IMR-90 (cell line): ENCODE data around the gene AGGF1. TPM values are rescaled to one million over a fixed set of nuclear protein-coding genes. Genes with fewer than 3 reads are reported as not detected.

Experiments used
- ATAC-seq: fragments of 200-7000 bp; cut with Tn5 transposase; 2 replicates; pipeline ENCODE4 v1.9.1; 2020; ENCODE audit warnings: low read depth, mild to moderate bottlenecking, moderate library complexity
- BruUV-seq: library from RNA; stranded (reverse); fragments of 400-500 nt; replicated peaks from 2 replicates; lab custom pipeline; 2021; lab: Mats Ljungman, UMichigan
- CTCF ChIA-PET: fragments of 300-600 bp; formaldehyde crosslinking; extraction: SDS; loops from one replicate; lab custom pipeline; 2021; ENCODE audit warnings: antibody characterized with exemption; lab: Yijun Ruan, JAX
- POLR2A ChIA-PET: fragments of 300-600 bp; sonication (Branson Sonifier 250); formaldehyde crosslinking; loops from one replicate; lab custom pipeline; 2022; ENCODE audit warnings: antibody characterized with exemption; ENCODE audit not compliant: unreplicated experiment; lab: Charles Lee
- DNase-seq: peaks from one replicate; pipeline ENCODE4 v3.0.0; 2013
- H2AFZ ChIP-seq: replicated peaks from 2 replicates; pipeline ENCODE3; 2013; ENCODE audit warnings: low read length, mild to moderate bottlenecking; ENCODE audit not compliant: poor library complexity
- H2AK5ac ChIP-seq: 2 replicates; pipeline ENCODE4 v1.6.1; 2013; ENCODE audit warnings: low read depth, low read length, inconsistent platforms
- H2AK9ac ChIP-seq: replicated peaks from 2 replicates; pipeline ENCODE3; 2013; ENCODE audit warnings: mild to moderate bottlenecking, low read depth, low read length, moderate library complexity; ENCODE audit not compliant: poor library complexity
- H2BK120ac ChIP-seq: 2 replicates; pipeline ENCODE4 v1.6.1; 2013; ENCODE audit warnings: low read depth, low read length, inconsistent platforms
- H2BK15ac ChIP-seq: 3 replicates; pipeline ENCODE4 v1.6.1; 2013; ENCODE audit warnings: low read depth, low read length, inconsistent platforms
- H2BK20ac ChIP-seq: 2 replicates; pipeline ENCODE4 v1.6.1; 2013; ENCODE audit warnings: low read depth, mild to moderate bottlenecking, inconsistent platforms, low read length, moderate library complexity
- H2BK5ac ChIP-seq: 2 replicates; pipeline ENCODE4 v1.6.1; 2013; ENCODE audit warnings: mild to moderate bottlenecking, low read depth, low read length, inconsistent platforms; ENCODE audit not compliant: poor library complexity, severe bottlenecking
- H3K14ac ChIP-seq: replicated peaks from 2 replicates; pipeline ENCODE4 v1.6.1; 2013; ENCODE audit warnings: low read depth, low read length, inconsistent platforms
- H3K18ac ChIP-seq: 2 replicates; pipeline ENCODE4 v1.6.1; 2013; ENCODE audit warnings: low read depth, low read length, control low read depth
- H3K23ac ChIP-seq: 2 replicates; pipeline ENCODE4 v1.6.1; 2013; ENCODE audit warnings: low read depth, low read length, inconsistent platforms
- H3K27ac ChIP-seq: 2 replicates; pipeline ENCODE4 v1.5.1; 2013; ENCODE audit warnings: mild to moderate bottlenecking, control low read depth, low read length; ENCODE audit not compliant: insufficient read depth
- H3K27me3 ChIP-seq: 2 replicates; pipeline ENCODE4 v1.6.1; 2013; ENCODE audit warnings: low read length; ENCODE audit not compliant: control insufficient read depth, insufficient read depth
- H3K36me3 ChIP-seq: 2 replicates; pipeline ENCODE4 v1.6.1; 2013; ENCODE audit warnings: low read length, mixed read lengths; ENCODE audit not compliant: control insufficient read depth, insufficient read depth
- H3K4ac ChIP-seq: 2 replicates; pipeline ENCODE4 v1.6.1; 2013; ENCODE audit warnings: low read depth, low read length, inconsistent platforms
- H3K4me1 ChIP-seq: 2 replicates; pipeline ENCODE4 v1.6.1; 2013; ENCODE audit warnings: low read length, mixed read lengths; ENCODE audit not compliant: control insufficient read depth, insufficient read depth
- H3K4me2 ChIP-seq: 2 replicates; pipeline ENCODE4 v1.6.1; 2013; ENCODE audit warnings: low read depth, mild to moderate bottlenecking, control low read depth, low read length, moderate library complexity
- H3K4me3 ChIP-seq: 2 replicates; pipeline ENCODE4 v1.5.1; 2013; ENCODE audit warnings: low read depth, mild to moderate bottlenecking, control low read depth, low read length, moderate library complexity; ENCODE audit not compliant: insufficient read depth
- H3K56ac ChIP-seq: 2 replicates; pipeline ENCODE4 v1.6.1; 2013; ENCODE audit warnings: low read length, inconsistent platforms; ENCODE audit not compliant: insufficient read depth; ENCODE audit errors: extremely low read depth
- H3K79me1 ChIP-seq, 2 experiments: 2 replicates each; pipeline ENCODE4 v1.6.1; 2013; ENCODE audit warnings: low read length in 2 of 2, inconsistent platforms in 1 of 2, low read depth in 1 of 2
- H3K9ac ChIP-seq: 2 replicates; pipeline ENCODE4 v1.6.1; 2013; ENCODE audit warnings: low read depth, low read length, control low read depth
- H3K9me1 ChIP-seq: 2 replicates; pipeline ENCODE4 v1.6.1; 2013; ENCODE audit warnings: low read length, inconsistent platforms; ENCODE audit not compliant: insufficient read depth
- H3K9me3 ChIP-seq: 2 replicates; pipeline ENCODE4 v1.6.1; 2013; ENCODE audit warnings: low read length; ENCODE audit not compliant: control insufficient read depth, insufficient read depth
- H4K20me1 ChIP-seq: 2 replicates; pipeline ENCODE4 v1.6.1; 2013; ENCODE audit warnings: low read length, inconsistent platforms; ENCODE audit not compliant: insufficient read depth
- H4K5ac ChIP-seq: 2 replicates; pipeline ENCODE4 v1.6.1; 2013; ENCODE audit warnings: mild to moderate bottlenecking, low read depth, low read length, control low read depth
- H4K8ac ChIP-seq, 2 experiments: 2 replicates each; pipeline ENCODE4 v1.6.1; 2013; ENCODE audit warnings: low read depth in 2 of 2, low read length in 2 of 2, control low read depth in 1 of 2, inconsistent platforms in 1 of 2
- H4K91ac ChIP-seq: 2 replicates; pipeline ENCODE4 v1.6.1; 2013; ENCODE audit warnings: low read depth, low read length, inconsistent platforms; ENCODE audit not compliant: insufficient read depth
- CTCF ChIP-seq: conservative IDR thresholded peaks from 2 replicates; pipeline ENCODE4 v1.5.1; 2012; ENCODE audit warnings: mild to moderate bottlenecking, low read depth, low read length, improper control_type of control experiment
- FOS ChIP-seq: fragments of 150-350 bp; IDR thresholded peaks from 2 replicates; pipeline ENCODE4 v1.6.1; 2016; ENCODE audit warnings: low read depth, low read length
- MAZ ChIP-seq: IDR thresholded peaks from 2 replicates; pipeline ENCODE4 v1.6.1; 2012; ENCODE audit warnings: low read depth, mild to moderate bottlenecking, low read length, improper control_type of control experiment, moderate library complexity, borderline replicate concordance
- MXI1 ChIP-seq: IDR thresholded peaks from 2 replicates; pipeline ENCODE4 v1.6.1; 2012; ENCODE audit warnings: low read depth, mild to moderate bottlenecking, low read length, moderate library complexity, borderline replicate concordance
- WGBS, 2 experiments: methylation state at CpG; one replicate each; pipeline versions ENCODE4 v1.1.5 to v1.1.7; 2013; ENCODE audit warnings: missing lambda C conversion rate in 2 of 2; ENCODE audit not compliant: insufficient read length in 1 of 2; ENCODE audit errors: extremely low coverage in 2 of 2; 5-methylcytosine and 5-hydroxymethylcytosine counted together
- dilution Hi-C: fragments of 300-500 bp; cut with HindIII; formaldehyde crosslinking; loops from one replicate; pipeline ENCODE4 v1.14.3; 2018; ENCODE audit warnings: low sequenced_read_pairs; ENCODE audit not compliant: unreplicated experiment
- in situ Hi-C: fragments of 300-500 bp; cut with MboI; formaldehyde crosslinking; loops from 3 replicates; pipeline ENCODE4 v1.14.3; 2019; ENCODE audit warnings: low sequenced_read_pairs, inconsistent platforms, mixed read lengths
- intact Hi-C: fragments of 100-400 bp; cut with micrococcal nuclease; formaldehyde crosslinking; loops from 2 replicates; pipeline ENCODE4 v1.10.0; 2022
- polyA plus RNA-seq, 3 experiments: library from polyadenylated mRNA; depleted of rRNA; stranded (reverse); fragments of >200 nt; gene quantifications; 2 replicates each; pipeline ENCODE4 v1.2.3, GENCODE V29; 2012; ENCODE audit warnings: low replicate concordance in 1 of 3
- total RNA-seq: library from RNA; depleted of rRNA; stranded (reverse); fragments of >200 nt; gene quantifications from 2 replicates; pipeline ENCODE4 v1.2.3, GENCODE V29; 2012
- TF ChIP-seq, protein P1 (sequence below): fragments of 150-350 bp; IDR thresholded peaks from 2 replicates; pipeline ENCODE4 v1.6.1; 2016; ENCODE audit warnings: low read depth, mild to moderate bottlenecking, low read length, moderate library complexity, borderline replicate concordance

Gene AGGF1
- total and polyA plus RNA-seq, 2 of the 4 experiments (the other 2 are of a cell fraction), result 7.3 to 8.4 TPM

DNA sequence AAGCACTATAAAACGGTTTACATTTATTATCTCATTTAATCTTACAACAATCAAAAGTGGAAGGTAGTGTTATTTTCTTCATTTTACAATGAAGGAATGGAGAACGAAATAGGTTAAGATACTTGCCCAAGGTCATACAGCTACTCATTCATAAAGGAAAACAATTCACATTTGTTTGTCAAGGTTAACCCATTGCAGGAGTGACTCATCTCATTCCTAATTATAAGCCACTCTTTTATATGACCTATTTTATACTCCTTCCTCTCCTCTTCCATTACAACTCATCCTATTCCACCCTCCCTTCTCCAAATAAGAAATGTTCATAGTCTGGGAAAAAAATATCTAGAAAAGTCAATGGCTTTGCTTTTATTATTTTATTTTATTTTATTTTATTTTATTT lies 47.8 kb upstream of the AGGF1 start:
- H3K4me3 ChIP-seq, result no peak overlapping the region
- no peak overlapping the region for H4K91ac ChIP-seq
- H2BK20ac ChIP-seq, result no peak overlapping the region
- H3K9me1 ChIP-seq, result no peaks in the 10 kb centered on the region
- ChIA-PET CTCF (no interaction called here), POLR2A (interaction anchor here (0.6 kb wide), 1 partner anchor 377 kb away, joined by 3 read pairs; no protein-coding TSS in a partner anchor)
- intact Hi-C loops (no loop called here), in situ Hi-C loops (no loop called here), dilution Hi-C loops (no loop called here)
- no peak overlapping the region for H2AK9ac ChIP-seq
- H3K36me3 ChIP-seq, result no peaks in the 10 kb centered on the region
- no peak overlapping the region for H3K18ac ChIP-seq
- no peaks in the 10 kb centered on the region for H3K4me1 ChIP-seq
- H3K27me3 ChIP-seq, result no peaks in the 10 kb centered on the region; the same call in 1 of the 2 replicates
- H3K56ac ChIP-seq, result no peak overlapping the region
- no peak overlapping the region for H3K14ac ChIP-seq
- WGBS, 2 experiments, result no CpG with 5 or more reads among the region's 2 CpGs
- no peak overlapping the region for H2BK5ac ChIP-seq
- TF ChIP-seq, protein P1, sequence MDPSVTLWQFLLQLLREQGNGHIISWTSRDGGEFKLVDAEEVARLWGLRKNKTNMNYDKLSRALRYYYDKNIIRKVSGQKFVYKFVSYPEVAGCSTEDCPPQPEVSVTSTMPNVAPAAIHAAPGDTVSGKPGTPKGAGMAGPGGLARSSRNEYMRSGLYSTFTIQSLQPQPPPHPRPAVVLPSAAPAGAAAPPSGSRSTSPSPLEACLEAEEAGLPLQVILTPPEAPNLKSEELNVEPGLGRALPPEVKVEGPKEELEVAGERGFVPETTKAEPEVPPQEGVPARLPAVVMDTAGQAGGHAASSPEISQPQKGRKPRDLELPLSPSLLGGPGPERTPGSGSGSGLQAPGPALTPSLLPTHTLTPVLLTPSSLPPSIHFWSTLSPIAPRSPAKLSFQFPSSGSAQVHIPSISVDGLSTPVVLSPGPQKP, result no peak
- no peak for TF ChIP-seq FOS
- no peak for TF ChIP-seq CTCF
- no peak for TF ChIP-seq MAZ
- no peak for TF ChIP-seq MXI1
- H2BK15ac ChIP-seq, result no peak overlapping the region
- H4K8ac ChIP-seq, result no peak overlapping the region
- no peak overlapping the region for H2AK5ac ChIP-seq
- H3K79me1 ChIP-seq, result no peaks in the 10 kb centered on the region
- H4K5ac ChIP-seq, result no peak overlapping the region
- DNase-seq (no peak), ATAC-seq (no peak)
- H2AFZ ChIP-seq, result no peak overlapping the region
- H3K23ac ChIP-seq, result no peak overlapping the region
- H3K9ac ChIP-seq, result no peak overlapping the region
- no peak overlapping the region for H3K4ac ChIP-seq
- H3K27ac ChIP-seq, result no peak overlapping the region
- H4K20me1 ChIP-seq, result no peaks in the 10 kb centered on the region
- H3K4me2 ChIP-seq, result no peak overlapping the region
- no peaks in the 10 kb centered on the region for H3K9me3 ChIP-seq
- H2BK120ac ChIP-seq, result no peak overlapping the region
- no TSS peak for BruUV-seq
